GM23338 (cell line): ENCODE results near the gene SRSF7. TPM values are rescaled to one million over a fixed set of nuclear protein-coding genes. Genes with fewer than 3 reads are reported as not detected.

Source experiments
- ATAC-seq: fragments of 200-7000 bp; cut with Tn5 transposase; 3 replicates; pipeline ENCODE4 v1.9.1; 2020
- DNase-seq: peaks from one replicate; pipeline ENCODE4 v3.0.0-alpha.2; 2015; ENCODE audit warnings: low spot score
- H2AFZ ChIP-seq: fragments of 200-600 bp; sonication (generic); 2 replicates; pipeline ENCODE4 v1.8.0; 2016; ENCODE audit warnings: antibody characterized with exemption, mild to moderate bottlenecking, moderate library complexity
- H3F3A ChIP-seq: fragments of 200-600 bp; sonication (generic); replicated peaks from 2 replicates; pipeline ENCODE4 v1.8.0; 2017; ENCODE audit warnings: antibody characterized with exemption, mixed run types, low read depth
- H3K27ac ChIP-seq: fragments of 200-600 bp; sonication (generic); 2 replicates; pipeline ENCODE4 v1.6.1; 2016; ENCODE audit warnings: low read depth
- H3K27me3 ChIP-seq: fragments of 200-600 bp; sonication (generic); 2 replicates; pipeline ENCODE4 v1.8.0; 2016; ENCODE audit warnings: mild to moderate bottlenecking, mixed run types, moderate library complexity; ENCODE audit not compliant: insufficient read depth
- H3K36me3 ChIP-seq: fragments of 200-600 bp; sonication (generic); 2 replicates; pipeline ENCODE4 v1.8.0; 2016; ENCODE audit warnings: mild to moderate bottlenecking; ENCODE audit not compliant: insufficient read depth
- H3K4me1 ChIP-seq: fragments of 200-600 bp; sonication (generic); 2 replicates; pipeline ENCODE4 v1.8.0; 2016; ENCODE audit warnings: mild to moderate bottlenecking, moderate library complexity; ENCODE audit not compliant: insufficient read depth
- H3K4me2 ChIP-seq: fragments of 200-600 bp; sonication (generic); 2 replicates; pipeline ENCODE4 v1.7.1; 2017; ENCODE audit warnings: mixed run types
- H3K4me3 ChIP-seq: fragments of 200-600 bp; sonication (generic); 2 replicates; pipeline ENCODE4 v1.6.1; 2016; ENCODE audit warnings: mixed run types
- H3K79me2 ChIP-seq: fragments of 200-600 bp; sonication (generic); replicated peaks from 2 replicates; pipeline ENCODE4 v1.8.0; 2017; ENCODE audit warnings: mild to moderate bottlenecking; ENCODE audit not compliant: insufficient read depth
- H3K9me2 ChIP-seq: fragments of 200-600 bp; sonication (generic); 2 replicates; pipeline ENCODE4 v1.8.0; 2017; ENCODE audit not compliant: insufficient read depth
- H4K20me1 ChIP-seq: fragments of 200-600 bp; sonication (generic); replicated peaks from 2 replicates; pipeline ENCODE4 v1.8.0; 2017; ENCODE audit warnings: mild to moderate bottlenecking; ENCODE audit not compliant: insufficient read depth
- H3K27ac Mint-ChIP-seq: 2 replicates; pipeline ENCODE4 v1.8.0; 2020; ENCODE audit warnings: inconsistent platforms, mild to moderate bottlenecking, moderate library complexity, mixed read lengths
- H3K27me3 Mint-ChIP-seq: 3 replicates; pipeline ENCODE4 v1.8.0; 2022; ENCODE audit warnings: low read depth, mild to moderate bottlenecking, moderate library complexity, mixed read lengths, inconsistent platforms; ENCODE audit not compliant: insufficient read depth, poor library complexity
- H3K36me3 Mint-ChIP-seq: 3 replicates; pipeline ENCODE4 v1.8.0; 2021; ENCODE audit warnings: low read depth, mild to moderate bottlenecking, inconsistent platforms, moderate library complexity, mixed read lengths
- H3K4me1 Mint-ChIP-seq: 3 replicates; pipeline ENCODE4 v1.8.0; 2020; ENCODE audit warnings: mild to moderate bottlenecking, inconsistent platforms, mixed read lengths
- H3K4me3 Mint-ChIP-seq: 3 replicates; pipeline ENCODE4 v1.8.0; 2021; ENCODE audit warnings: moderate library complexity, mild to moderate bottlenecking, inconsistent platforms, mixed read lengths
- H3K9me3 Mint-ChIP-seq: 3 replicates; pipeline ENCODE4 v1.8.0; 2020; ENCODE audit warnings: moderate library complexity, mild to moderate bottlenecking, inconsistent platforms, mixed read lengths
- CREB1 ChIP-seq: fragments of 250-450 bp; sonication (Bioruptor Pico); IDR thresholded peaks from 2 replicates; pipeline ENCODE4 v1.5.0; 2020; ENCODE audit warnings: low read depth, mild to moderate bottlenecking, moderate library complexity
- CTCF ChIP-seq, 2 experiments: fragments of 200-600 bp in 1 of 2; sonication (generic) in 1 of 2; conservative IDR thresholded peaks; 2 replicates each; pipeline versions ENCODE4 v1.5.1 to v1.6.1; 2016 to 2017; ENCODE audit warnings: antibody characterized with exemption in 2 of 2, low read depth in 2 of 2, mild to moderate bottlenecking in 2 of 2, moderate library complexity in 1 of 2
- ETS1 ChIP-seq: IDR thresholded peaks from 2 replicates; pipeline ENCODE4 v1.6.1; 2016; ENCODE audit warnings: antibody characterized with exemption
- EZH2phosphoT487 ChIP-seq: fragments of 200-600 bp; sonication (generic); IDR thresholded peaks from one replicate; pipeline ENCODE4 v1.8.1; 2018; ENCODE audit warnings: antibody characterized with exemption; ENCODE audit not compliant: unreplicated experiment
- JUNB ChIP-seq: IDR thresholded peaks from one replicate; pipeline ENCODE4 v1.6.1; 2016; ENCODE audit warnings: antibody characterized with exemption; ENCODE audit not compliant: unreplicated experiment
- NANOG ChIP-seq: IDR thresholded peaks from 2 replicates; pipeline ENCODE4 v1.6.1; 2016; ENCODE audit warnings: antibody characterized with exemption, borderline replicate concordance
- POLR2AphosphoS5 ChIP-seq: IDR thresholded peaks from 2 replicates; pipeline ENCODE4 v1.6.1; 2016; ENCODE audit warnings: antibody characterized with exemption, low read depth
- STAT1 ChIP-seq: IDR thresholded peaks from one replicate; pipeline ENCODE4 v1.6.1; 2016; ENCODE audit warnings: antibody characterized with exemption; ENCODE audit not compliant: unreplicated experiment
- ZNF331 ChIP-seq: fragments of 250-450 bp; sonication (Bioruptor Pico); IDR thresholded peaks from 2 replicates; pipeline ENCODE4 v1.5.0; 2020; ENCODE audit warnings: low read depth, mild to moderate bottlenecking, moderate library complexity
- polyA plus RNA-seq: library from polyadenylated mRNA; unstranded; fragments of >200 nt; fragmentation: Nextera tagmentation; extraction: Ambion mirVana; gene quantifications from 2 replicates; pipeline ENCODE4 v1.2.1, GENCODE V29; 2016
- total RNA-seq: library from RNA; depleted of rRNA; stranded (reverse); fragments of >200 nt; shearing (Covaris generic); gene quantifications from 2 replicates; pipeline ENCODE4 v1.2.3, GENCODE V29; 2014
- TF ChIP-seq, protein P1 (sequence below): IDR thresholded peaks from one replicate; pipeline ENCODE4 v1.6.1; 2018; ENCODE audit warnings: antibody characterized with exemption; ENCODE audit not compliant: unreplicated experiment

Gene SRSF7
- total and polyA plus RNA-seq, 2 experiments from 2014 or later: 251 to 572 TPM

DNA sequence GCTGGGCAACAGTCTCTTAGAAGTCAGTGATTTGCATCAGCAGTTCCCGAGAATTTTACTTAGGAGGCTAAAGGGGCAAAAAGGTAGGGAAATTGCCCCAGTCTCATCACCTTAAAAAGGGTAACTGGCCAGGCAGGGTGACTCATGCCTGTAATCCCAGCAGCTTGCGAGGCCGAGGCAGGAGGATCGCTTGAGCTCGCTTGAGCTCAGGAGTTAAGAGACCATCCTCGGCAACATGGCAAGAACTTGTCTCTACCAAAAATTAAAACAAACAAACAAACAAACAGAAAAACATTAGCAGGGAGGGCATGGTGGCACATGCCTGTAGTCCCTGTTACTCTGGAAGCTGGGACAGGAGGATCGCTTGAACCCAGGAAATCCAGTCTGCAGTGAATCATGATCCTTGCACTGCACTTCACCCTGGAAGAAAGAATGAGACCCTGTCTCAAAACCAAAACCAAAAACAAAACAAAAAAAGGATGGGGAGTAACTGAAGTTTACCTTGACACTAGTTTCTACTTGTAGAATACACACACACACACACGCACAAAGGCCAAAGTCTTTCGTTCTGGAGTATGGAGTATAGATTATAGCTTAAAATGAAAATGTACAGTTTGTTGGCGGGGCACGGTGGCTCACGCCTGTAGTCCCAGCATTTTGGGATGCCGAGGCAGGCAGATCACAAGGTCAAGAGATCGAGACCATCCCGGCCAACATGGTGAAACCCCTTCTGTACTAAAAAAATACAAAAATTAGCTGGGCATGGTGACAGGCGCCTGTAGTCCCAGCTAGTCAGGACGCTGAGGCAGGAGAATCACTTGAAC lies 24.1 kb upstream of the SRSF7 start:
- no peak for TF ChIP-seq POLR2AphosphoS5
- TF ChIP-seq STAT1: no peak
- TF ChIP-seq ETS1: no peak
- TF ChIP-seq, protein P1, sequence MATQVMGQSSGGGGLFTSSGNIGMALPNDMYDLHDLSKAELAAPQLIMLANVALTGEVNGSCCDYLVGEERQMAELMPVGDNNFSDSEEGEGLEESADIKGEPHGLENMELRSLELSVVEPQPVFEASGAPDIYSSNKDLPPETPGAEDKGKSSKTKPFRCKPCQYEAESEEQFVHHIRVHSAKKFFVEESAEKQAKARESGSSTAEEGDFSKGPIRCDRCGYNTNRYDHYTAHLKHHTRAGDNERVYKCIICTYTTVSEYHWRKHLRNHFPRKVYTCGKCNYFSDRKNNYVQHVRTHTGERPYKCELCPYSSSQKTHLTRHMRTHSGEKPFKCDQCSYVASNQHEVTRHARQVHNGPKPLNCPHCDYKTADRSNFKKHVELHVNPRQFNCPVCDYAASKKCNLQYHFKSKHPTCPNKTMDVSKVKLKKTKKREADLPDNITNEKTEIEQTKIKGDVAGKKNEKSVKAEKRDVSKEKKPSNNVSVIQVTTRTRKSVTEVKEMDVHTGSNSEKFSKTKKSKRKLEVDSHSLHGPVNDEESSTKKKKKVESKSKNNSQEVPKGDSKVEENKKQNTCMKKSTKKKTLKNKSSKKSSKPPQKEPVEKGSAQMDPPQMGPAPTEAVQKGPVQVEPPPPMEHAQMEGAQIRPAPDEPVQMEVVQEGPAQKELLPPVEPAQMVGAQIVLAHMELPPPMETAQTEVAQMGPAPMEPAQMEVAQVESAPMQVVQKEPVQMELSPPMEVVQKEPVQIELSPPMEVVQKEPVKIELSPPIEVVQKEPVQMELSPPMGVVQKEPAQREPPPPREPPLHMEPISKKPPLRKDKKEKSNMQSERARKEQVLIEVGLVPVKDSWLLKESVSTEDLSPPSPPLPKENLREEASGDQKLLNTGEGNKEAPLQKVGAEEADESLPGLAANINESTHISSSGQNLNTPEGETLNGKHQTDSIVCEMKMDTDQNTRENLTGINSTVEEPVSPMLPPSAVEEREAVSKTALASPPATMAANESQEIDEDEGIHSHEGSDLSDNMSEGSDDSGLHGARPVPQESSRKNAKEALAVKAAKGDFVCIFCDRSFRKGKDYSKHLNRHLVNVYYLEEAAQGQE: no peak
- TF ChIP-seq EZH2phosphoT487: no peak
- TF ChIP-seq JUNB: no peak
- no peak for TF ChIP-seq NANOG
- TF ChIP-seq CTCF (conservative IDR thresholded peaks at IDR 0.05; ENCODE audit: low read depth in 2 of 2): no peak
- TF ChIP-seq ZNF331: no peak
- no peak for TF ChIP-seq CREB1 (CRISPR knock-in tag)
- Histone ChIP-seq H3F3A (no peaks in the 10 kb centered on the region), H3K4me1 (peaks cover 4% of the 10 kb centered on the region; the same call in 1 of the 2 replicates), H3K79me2 (0 out of 2 replicates have a peak, but pooled peaks cover 8% of the 10 kb centered on the region), H3K4me2 (no peak overlapping the region), H3K4me3 (no peak overlapping the region), H3K27ac (no peak overlapping the region), H3K36me3 (no peaks in the 10 kb centered on the region), H2AFZ (0 out of 2 replicates have a peak overlapping the region, but pooled peaks have one; percentile 23), H3K9me2 (no peaks in the 10 kb centered on the region), H4K20me1 (no peaks in the 10 kb centered on the region), H3K27me3 (no peaks in the 10 kb centered on the region)
- DNase-seq (no peak), ATAC-seq (no peak)
- H3K9me3 Mint-ChIP-seq: no peaks in the 10 kb centered on the region
- no peak overlapping the region for H3K27ac Mint-ChIP-seq
- no peak overlapping the region for H3K4me3 Mint-ChIP-seq
- peaks cover 2% of the 10 kb centered on the region; the same call in 2 of the 3 replicates for H3K36me3 Mint-ChIP-seq
- H3K27me3 Mint-ChIP-seq: peaks cover 6% of the 10 kb centered on the region
- no peaks in the 10 kb centered on the region for H3K4me1 Mint-ChIP-seq
